SK-N-SH treated with all-trans-retinoic acid at 6 μM for 48 hours (cell line): ENCODE data around the gene HIGD1B.
"Not testable (repeated sequence)": the region's sequence is repeated elsewhere in the genome, so short reads cannot be mapped to it uniquely, and the experiment has no call there.

Source experiments
- CSRNP3 ChIP-seq: fragments of 250-450 bp; sonication (Bioruptor Pico); IDR thresholded peaks from 2 replicates; pipeline ENCODE4 v1.5.1; 2021; ENCODE audit warnings: mild to moderate bottlenecking, moderate library complexity
- PPARA ChIP-seq: fragments of 250-450 bp; sonication (Bioruptor Pico); IDR thresholded peaks from 2 replicates; pipeline ENCODE4 v1.5.0; 2020; ENCODE audit warnings: mild to moderate bottlenecking, borderline replicate concordance
- TCF4 ChIP-seq: fragments of 250-450 bp; sonication (Bioruptor Pico); IDR thresholded peaks from 2 replicates; pipeline ENCODE4 v1.8.0; 2021; ENCODE audit warnings: mild to moderate bottlenecking, moderate library complexity, borderline replicate concordance
- TOX ChIP-seq: fragments of 250-450 bp; sonication (Bioruptor Pico); IDR thresholded peaks from 2 replicates; pipeline ENCODE4 v1.8.0; 2021; ENCODE audit warnings: mild to moderate bottlenecking, moderate library complexity, borderline replicate concordance

- not testable (repeated sequence) for TF ChIP-seq TCF4 (CRISPR knock-in tag); PPARA; TOX (CRISPR knock-in tag); CSRNP3 (CRISPR knock-in tag)
These were observed 38.9 kb upstream of the HIGD1B start for GRCh38 chr17:44808656-44809388.
